Testis (tissue), 3 donors: ENCODE results near the gene ZBTB7A. TPM values are rescaled to one million over a fixed set of nuclear protein-coding genes. Genes with fewer than 3 reads are reported as not detected.
"Not testable (repeated sequence)": the region's sequence is repeated elsewhere in the genome, so short reads cannot be mapped to it uniquely, and the experiment has no call there.

Experiments used
- DNase-seq: peaks from one replicate; pipeline ENCODE4 v3.0.0-alpha.2; 2019
- H3K27ac ChIP-seq, 2 donors: fragments of 200-600 bp; sonication (generic); one replicate each; pipeline ENCODE4 v1.5.1; 2019
- H3K27me3 ChIP-seq: fragments of 200-600 bp; sonication (generic); one replicate; pipeline ENCODE4 v1.5.1; 2019
- H3K36me3 ChIP-seq: fragments of 200-600 bp; sonication (generic); one replicate; pipeline ENCODE4 v1.5.1; 2017; ENCODE audit warnings: low read depth; ENCODE audit errors: missing control alignments
- H3K4me1 ChIP-seq: fragments of 200-600 bp; sonication (generic); one replicate; pipeline ENCODE4 v1.5.1; 2019
- H3K4me3 ChIP-seq, 2 donors: fragments of 200-600 bp; sonication (generic); one replicate each; pipeline ENCODE4 v1.5.1; 2017 to 2019
- H3K9me3 ChIP-seq: fragments of 200-600 bp; sonication (generic); one replicate; pipeline ENCODE4 v1.5.1; 2017
- POLR2A ChIP-seq: fragments of 450-650 bp; IDR thresholded peaks from one replicate; pipeline ENCODE4 v1.6.1; 2017; ENCODE audit warnings: antibody characterized with exemption, mild to moderate bottlenecking, moderate library complexity
- WGBS, 2 donors: methylation state at CpG; one replicate each; pipeline ENCODE4 v1.1.5; 2018; 5-methylcytosine and 5-hydroxymethylcytosine counted together
- intact Hi-C: fragments of 100-400 bp; cut with DNase I; formaldehyde crosslinking; loops from one replicate; pipeline ENCODE4 v1.15.1; 2023; ENCODE audit warnings: low total_unique reads
- polyA plus RNA-seq: library from polyadenylated mRNA; stranded (reverse); fragments of 350-450 nt; fragmentation: Illumina TruSeq; extraction: RNeasy Lipid Tissue Mini Kit (QIAGEN cat#74804); gene quantifications from one replicate; pipeline ENCODE4 v1.2.3, GENCODE V29; 2014; ENCODE audit warnings: low read depth, low replicate concordance; ENCODE audit not compliant: insufficient read depth
- total RNA-seq, 2 donors: library from RNA; depleted of rRNA; stranded (reverse); fragments of >200 nt; gene quantifications; one replicate each; pipeline ENCODE4 v1.2.3, GENCODE V29; 2016
- TF ChIP-seq, protein P1 (sequence below), 3 experiments: fragments of 450-650 bp in 2 of 3; fragments of 200-600 bp in 1 of 3; sonication (generic) in 1 of 3; IDR thresholded peaks; one replicate each; pipeline ENCODE4 v1.5.1; 2016 to 2019; ENCODE audit warnings: antibody characterized with exemption in 3 of 3, mild to moderate bottlenecking in 2 of 3, moderate library complexity in 1 of 3

The ZBTB7A gene
- total and polyA plus RNA-seq, 3 donors from 2014 or later, result 7.5 to 49.4 (median 42.2) TPM

- no peak overlapping the region for H3K27ac ChIP-seq
- DNase-seq, result no peak
- TF ChIP-seq POLR2A, result no peak
- TF ChIP-seq, protein P1, sequence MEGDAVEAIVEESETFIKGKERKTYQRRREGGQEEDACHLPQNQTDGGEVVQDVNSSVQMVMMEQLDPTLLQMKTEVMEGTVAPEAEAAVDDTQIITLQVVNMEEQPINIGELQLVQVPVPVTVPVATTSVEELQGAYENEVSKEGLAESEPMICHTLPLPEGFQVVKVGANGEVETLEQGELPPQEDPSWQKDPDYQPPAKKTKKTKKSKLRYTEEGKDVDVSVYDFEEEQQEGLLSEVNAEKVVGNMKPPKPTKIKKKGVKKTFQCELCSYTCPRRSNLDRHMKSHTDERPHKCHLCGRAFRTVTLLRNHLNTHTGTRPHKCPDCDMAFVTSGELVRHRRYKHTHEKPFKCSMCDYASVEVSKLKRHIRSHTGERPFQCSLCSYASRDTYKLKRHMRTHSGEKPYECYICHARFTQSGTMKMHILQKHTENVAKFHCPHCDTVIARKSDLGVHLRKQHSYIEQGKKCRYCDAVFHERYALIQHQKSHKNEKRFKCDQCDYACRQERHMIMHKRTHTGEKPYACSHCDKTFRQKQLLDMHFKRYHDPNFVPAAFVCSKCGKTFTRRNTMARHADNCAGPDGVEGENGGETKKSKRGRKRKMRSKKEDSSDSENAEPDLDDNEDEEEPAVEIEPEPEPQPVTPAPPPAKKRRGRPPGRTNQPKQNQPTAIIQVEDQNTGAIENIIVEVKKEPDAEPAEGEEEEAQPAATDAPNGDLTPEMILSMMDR (IDR thresholded peaks at IDR 0.05), result no peak
- intact Hi-C loops, result no loop called here
- peaks cover 55% of the 10 kb centered on the region for H3K4me1 ChIP-seq
- H3K4me3 ChIP-seq, result no peak overlapping the region
- H3K27me3 ChIP-seq, result no peaks in the 10 kb centered on the region
- WGBS, 2 donors, result 68 to 87% methylated on average over 11 to 14 of the region's 14 CpGs
- H3K36me3 ChIP-seq, result no peaks in the 10 kb centered on the region
- no peaks in the 10 kb centered on the region for H3K9me3 ChIP-seq
These were observed 55.9 kb downstream of the ZBTB7A start for GRCh38 chr19:4010808-4011110.

GRCh38 chr19:4009990-4010807, 56.5 kb downstream of the ZBTB7A start:
- Histone ChIP-seq H3K9me3 (no peaks in the 10 kb centered on the region), H3K27ac (no peak overlapping the region), H3K4me1 (peaks cover 49% of the 10 kb centered on the region), H3K27me3 (no peaks in the 10 kb centered on the region), H3K4me3 (no peak overlapping the region), H3K36me3 (no peaks in the 10 kb centered on the region)
- intact Hi-C loops, result no loop called here
- 51 to 65% methylated on average over 8 to 23 of the region's 24 CpGs for WGBS, 2 donors
- no peak for TF ChIP-seq POLR2A
- TF ChIP-seq, protein P1 (IDR thresholded peaks at IDR 0.05), result no peak
- peak; percentile 62 for DNase-seq

- intact Hi-C loops, result no loop called here
- Histone ChIP-seq H3K9me3 (no peaks in the 10 kb centered on the region), H3K4me1 (peaks cover 31% of the 10 kb centered on the region), H3K36me3 (no peaks in the 10 kb centered on the region), H3K4me3 (peak overlapping the region; percentile 90 to 95), H3K27me3 (no peaks in the 10 kb centered on the region), H3K27ac (peak overlapping the region; percentile 79 to 93)
- TF ChIP-seq POLR2A, result no peak
- TF ChIP-seq, protein P1 (IDR thresholded peaks at IDR 0.05), result no peak
- peak; percentile 71 for DNase-seq
- 0% methylated on average over 19 to 20 of the region's 55 CpGs for WGBS, 2 donors
These were observed 58.7 kb downstream of the ZBTB7A start for GRCh38 chr19:4007836-4008539.

DNA sequence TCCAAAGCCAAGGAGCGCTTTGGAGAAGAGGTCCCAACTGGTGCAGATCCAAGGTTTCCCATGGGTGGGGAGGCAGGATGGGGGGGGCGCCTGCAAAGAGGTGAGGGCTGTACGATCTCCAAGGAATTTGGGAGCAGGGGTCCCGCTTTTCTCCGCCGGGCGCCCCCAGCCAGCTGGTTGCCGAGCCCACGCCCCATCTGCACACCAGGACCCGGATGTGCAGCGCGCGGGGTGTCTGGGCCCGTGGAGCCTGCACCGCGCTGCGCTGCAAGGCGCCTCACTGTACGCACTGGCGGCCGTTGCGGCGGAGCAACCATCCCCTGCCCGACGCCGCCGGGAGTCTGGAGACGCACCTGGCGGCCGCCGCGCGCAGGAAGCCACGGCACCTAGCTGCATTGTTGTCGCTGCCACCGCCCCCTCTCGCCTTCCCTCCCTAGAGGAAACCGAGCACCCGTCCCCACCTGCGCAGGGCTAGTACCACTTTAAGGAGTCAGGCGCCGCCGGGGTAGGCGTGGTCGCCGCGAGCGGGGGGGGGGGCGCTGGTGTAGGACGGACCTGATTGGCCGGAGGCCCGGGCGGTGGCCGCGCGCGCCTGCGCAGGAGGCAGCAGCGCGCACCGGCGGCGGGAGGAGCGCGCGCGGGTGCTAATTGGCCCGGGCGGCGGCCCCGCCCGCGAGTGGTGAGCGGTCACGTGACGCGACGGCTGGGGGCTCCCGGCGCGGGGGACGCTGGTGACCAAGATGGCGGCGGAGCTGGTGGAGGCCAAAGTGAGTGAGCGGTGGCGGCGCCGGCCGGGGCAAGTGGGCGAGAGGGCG, 59.5 kb downstream of the ZBTB7A start, which contains the start of gene PIAS4:
PIAS4 (plus strand) TSS at position 716 of the 815 bp plus-strand sequence; CDS start at position 741, 25 bp downstream.
- TF ChIP-seq, protein P1 (IDR thresholded peaks at IDR 0.05), result peak in 2 of 3 experiments; percentile 5 to 44
- TF ChIP-seq POLR2A, result no peak
- intact Hi-C loops, result no loop called here
- Histone ChIP-seq H3K36me3 (no peaks in the 10 kb centered on the region), H3K4me3 (peak within 1 kb of the TSS; percentile 90 to 95), H3K27ac (peak within 1 kb of the TSS; percentile 83 to 93), H3K9me3 (no peaks in the 10 kb centered on the region), H3K4me1 (peaks cover 31% of the 10 kb centered on the region), H3K27me3 (no peaks in the 10 kb centered on the region)
- DNase-seq, result peak; percentile 96
- 0% methylated on average over 16 to 17 of the region's 91 CpGs for WGBS, 2 donors

- H3K9me3 ChIP-seq, intact Hi-C loops, DNase-seq, H3K27ac ChIP-seq, H3K36me3 ChIP-seq, H3K4me3 ChIP-seq, H3K27me3 ChIP-seq: not testable (repeated sequence)
- peaks cover 22% of the 10 kb centered on the region for H3K4me1 ChIP-seq
- WGBS, 2 donors, result 94 to 97% methylated on average over 9 of the region's 9 CpGs
These were observed 61.3 kb downstream of the ZBTB7A start for GRCh38 chr19:4005436-4005835.

DNA sequence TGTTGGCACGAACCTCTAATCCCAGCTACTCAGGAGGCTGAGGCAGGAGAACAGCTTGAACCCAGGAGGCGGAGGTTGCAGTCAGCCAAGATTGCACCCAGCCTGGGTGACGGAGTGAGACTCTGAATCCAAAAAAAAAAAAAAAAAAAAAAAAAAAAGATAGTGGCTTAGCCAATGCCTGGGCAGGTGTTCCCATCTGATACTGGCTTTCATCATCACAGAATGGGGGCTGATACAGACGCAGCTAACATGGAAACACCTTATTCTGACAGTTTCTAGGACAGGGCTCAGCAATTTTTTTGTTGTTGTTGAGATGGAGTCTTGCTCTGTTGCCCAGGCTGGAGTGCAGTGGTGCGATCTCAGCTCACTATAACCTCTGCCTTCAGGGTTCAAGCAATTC, 65.9 kb downstream of the ZBTB7A start:
- H3K36me3 ChIP-seq, H3K27me3 ChIP-seq, DNase-seq, H3K4me1 ChIP-seq, H3K9me3 ChIP-seq, H3K4me3 ChIP-seq, H3K27ac ChIP-seq, intact Hi-C loops: not testable (repeated sequence)
- 83 to 86% methylated on average over 5 of the region's 5 CpGs for WGBS, 2 donors

GRCh38 chr19:3998667-3999412, 67.9 kb downstream of the ZBTB7A start:
- H3K4me1 ChIP-seq, H3K27ac ChIP-seq, DNase-seq, H3K9me3 ChIP-seq, H3K36me3 ChIP-seq, intact Hi-C loops, H3K4me3 ChIP-seq, H3K27me3 ChIP-seq: not testable (repeated sequence)
- 82 to 90% methylated on average over 13 to 29 of the region's 29 CpGs for WGBS, 2 donors
